NCI-H1048 (cell line): ENCODE data around the gene NCR2.

ENCODE experiments used
- DNase-seq: peaks from one replicate; lab custom pipeline; 2025; lab: John Stamatoyannopoulos, UW

The NCR2 gene

GRCh38 chr6:41359617-41360313 is 24.4 kb downstream of the NCR2 start:
- no peak for DNase-seq

GRCh38 chr6:41360314-41360685 is 24.9 kb downstream of the NCR2 start:
- no peak for DNase-seq

- DNase-seq: no peak
These were observed 30.7 kb downstream of the NCR2 start for GRCh38 chr6:41366150-41366549.

GRCh38 chr6:41367061-41367460 is 31.7 kb downstream of the NCR2 start:
- no peak for DNase-seq

GRCh38 chr6:41367700-41368099 is 32.3 kb downstream of the NCR2 start:
- no peak for DNase-seq

GRCh38 chr6:41370488-41371111 is 35.2 kb downstream of the NCR2 start:
- no peak for DNase-seq

GRCh38 chr6:41371461-41371991 is 36.1 kb downstream of the NCR2 start:
- no peak for DNase-seq

GRCh38 chr6:41371992-41372831 is 36.8 kb downstream of the NCR2 start:
- peak; percentile 42 for DNase-seq

GRCh38 chr6:41372832-41373626 is 37.6 kb downstream of the NCR2 start:
- DNase-seq: no peak

GRCh38 chr6:41373627-41373918 is 38.2 kb downstream of the NCR2 start:
- no peak for DNase-seq

GRCh38 chr6:41373919-41374617 is 38.7 kb downstream of the NCR2 start:
- DNase-seq: no peak

- DNase-seq: no peak
These were observed 39.5 kb downstream of the NCR2 start for GRCh38 chr6:41374618-41375590.

GRCh38 chr6:41375598-41376151 is 40.3 kb downstream of the NCR2 start:
- no peak for DNase-seq

- DNase-seq: no peak
These were observed 40.8 kb downstream of the NCR2 start for GRCh38 chr6:41376176-41376575.

GRCh38 chr6:41377071-41377470 is 41.7 kb downstream of the NCR2 start:
- no peak for DNase-seq

- DNase-seq: no peak
These were observed 43.9 kb downstream of the NCR2 start for GRCh38 chr6:41379306-41379705.

- no peak for DNase-seq
These were observed 51.2 kb downstream of the NCR2 start for GRCh38 chr6:41386594-41386993.

- DNase-seq: no peak
These were observed 56.8 kb downstream of the NCR2 start for GRCh38 chr6:41392246-41392645.

GRCh38 chr6:41396335-41396734 is 60.9 kb downstream of the NCR2 start:
- DNase-seq: no peak

- no peak for DNase-seq
These were observed 64.0 kb downstream of the NCR2 start for GRCh38 chr6:41399424-41399823.
